T-helper 2 cell treated with Interferon-gamma antibody and Interleukin-4, amounts not matched to agents 100 ng/mL and 5 ng/mL, for 36 hours (primary cell): ENCODE results near the gene TCN2. TPM values are rescaled to one million over a fixed set of nuclear protein-coding genes. Genes with fewer than 3 reads are reported as not detected.
"Not testable (repeated sequence)": the region's sequence is repeated elsewhere in the genome, so short reads cannot be mapped to it uniquely, and the experiment has no call there.

ENCODE experiments used
- intact Hi-C: fragments of 100-400 bp; cut with micrococcal nuclease; formaldehyde crosslinking; loops from one replicate; pipeline ENCODE4 v1.15.1; 2023
- total RNA-seq: library from RNA; stranded (reverse); gene quantifications from 2 replicates; pipeline ENCODE4 v1.2.3, GENCODE V29; 2022

TCN2 gene
- total RNA-seq, 1 donor from 2014 or later: 1.00 TPM

- intact Hi-C loops: not testable (repeated sequence)
These were observed 69.6 kb downstream of the TCN2 start for GRCh38 chr22:30676565-30676964.

Other genes with a start within 250 kb of the TCN2 start
- gene RNF215, start 219.8 kb upstream of the TCN2 start, total RNA-seq: 13.3 and 14.9 TPM in 2 replicates
- gene SEC14L2, start 210.2 kb upstream of the TCN2 start, total RNA-seq: 7.2 and 9.5 TPM in 2 replicates
- gene MTFP1, start 181.4 kb upstream of the TCN2 start, total RNA-seq: 50.5 and 51.2 TPM in 2 replicates
- not detected in 2 replicates for gene SEC14L3, start 135.2 kb upstream of the TCN2 start, total RNA-seq
- not detected in 2 replicates for gene SEC14L4, start 101.5 kb upstream of the TCN2 start, total RNA-seq
- not detected in 2 replicates for gene SEC14L6, start 60.4 kb upstream of the TCN2 start, total RNA-seq
- not detected in 2 replicates for gene GAL3ST1, start 32.5 kb upstream of the TCN2 start, total RNA-seq
- 74.6 and 80.8 TPM in 2 replicates for gene PES1, start 15.3 kb upstream of the TCN2 start, total RNA-seq
- 2.4 and 2.6 TPM in 2 replicates for gene SLC35E4, start 28.6 kb downstream of the TCN2 start, total RNA-seq
- gene DUSP18, start 60.7 kb downstream of the TCN2 start, total RNA-seq: 11.0 and 11.2 TPM in 2 replicates
- gene OSBP2, start 87.7 kb downstream of the TCN2 start, total RNA-seq: 0.98 and 1.2 TPM in 2 replicates